22Rv1 (cell line): ENCODE data around the gene ELN.

Experiments
- H3K27ac ChIP-seq: fragments of 450-650 bp; 2 replicates; pipeline ENCODE4 v1.5.1; 2017
- ZFX ChIP-seq: fragments of 450-650 bp; IDR thresholded peaks from 2 replicates; pipeline ENCODE4 v1.6.1; 2017; ENCODE audit warnings: antibody characterized with exemption, borderline replicate concordance
- TF ChIP-seq, protein P1 (sequence below): fragments of 450-650 bp; IDR thresholded peaks from 2 replicates; pipeline ENCODE4 v1.5.1; 2017; ENCODE audit warnings: mild to moderate bottlenecking

The ELN gene

DNA sequence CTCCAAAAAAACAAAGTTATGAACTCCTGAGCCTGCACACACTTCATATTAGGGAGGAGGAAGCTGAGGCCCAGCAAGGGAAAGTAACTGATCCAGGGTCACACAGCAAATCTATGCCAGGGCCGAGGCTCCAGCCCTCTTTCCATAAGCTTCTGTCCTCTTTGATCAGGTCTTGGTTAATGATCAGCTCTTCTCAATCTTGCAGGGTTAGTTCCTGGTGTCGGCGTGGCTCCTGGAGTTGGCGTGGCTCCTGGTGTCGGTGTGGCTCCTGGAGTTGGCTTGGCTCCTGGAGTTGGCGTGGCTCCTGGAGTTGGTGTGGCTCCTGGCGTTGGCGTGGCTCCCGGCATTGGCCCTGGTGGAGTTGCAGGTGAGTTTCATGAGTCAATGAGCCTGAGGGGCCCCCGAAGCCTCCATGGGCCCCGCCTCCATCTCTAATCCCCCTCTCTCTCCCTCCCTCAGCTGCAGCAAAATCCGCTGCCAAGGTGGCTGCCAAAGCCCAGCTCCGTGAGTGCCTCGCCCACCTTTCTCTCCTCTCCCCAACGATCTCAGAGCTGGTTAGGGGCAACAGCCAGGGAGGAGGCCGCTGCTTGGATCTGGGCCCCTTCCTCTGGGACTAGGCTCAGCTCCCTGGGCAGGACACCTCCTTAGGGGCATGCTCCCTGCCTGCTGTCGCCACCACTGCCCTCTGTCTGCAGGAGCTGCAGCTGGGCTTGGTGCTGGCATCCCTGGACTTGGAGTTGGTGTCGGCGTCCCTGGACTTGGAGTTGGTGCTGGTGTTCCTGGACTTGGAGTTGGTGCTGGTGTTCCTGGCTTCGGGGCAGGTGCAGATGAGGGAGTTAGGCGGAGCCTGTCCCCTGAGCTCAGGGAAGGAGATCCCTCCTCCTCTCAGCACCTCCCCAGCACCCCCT lies 32.0 kb downstream of the ELN start:
- no peak for TF ChIP-seq ZFX
- TF ChIP-seq, protein P1, sequence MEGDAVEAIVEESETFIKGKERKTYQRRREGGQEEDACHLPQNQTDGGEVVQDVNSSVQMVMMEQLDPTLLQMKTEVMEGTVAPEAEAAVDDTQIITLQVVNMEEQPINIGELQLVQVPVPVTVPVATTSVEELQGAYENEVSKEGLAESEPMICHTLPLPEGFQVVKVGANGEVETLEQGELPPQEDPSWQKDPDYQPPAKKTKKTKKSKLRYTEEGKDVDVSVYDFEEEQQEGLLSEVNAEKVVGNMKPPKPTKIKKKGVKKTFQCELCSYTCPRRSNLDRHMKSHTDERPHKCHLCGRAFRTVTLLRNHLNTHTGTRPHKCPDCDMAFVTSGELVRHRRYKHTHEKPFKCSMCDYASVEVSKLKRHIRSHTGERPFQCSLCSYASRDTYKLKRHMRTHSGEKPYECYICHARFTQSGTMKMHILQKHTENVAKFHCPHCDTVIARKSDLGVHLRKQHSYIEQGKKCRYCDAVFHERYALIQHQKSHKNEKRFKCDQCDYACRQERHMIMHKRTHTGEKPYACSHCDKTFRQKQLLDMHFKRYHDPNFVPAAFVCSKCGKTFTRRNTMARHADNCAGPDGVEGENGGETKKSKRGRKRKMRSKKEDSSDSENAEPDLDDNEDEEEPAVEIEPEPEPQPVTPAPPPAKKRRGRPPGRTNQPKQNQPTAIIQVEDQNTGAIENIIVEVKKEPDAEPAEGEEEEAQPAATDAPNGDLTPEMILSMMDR: peak; percentile 61
- peak overlapping the region; percentile 30; the same call in 1 of the 2 replicates for H3K27ac ChIP-seq

DNA sequence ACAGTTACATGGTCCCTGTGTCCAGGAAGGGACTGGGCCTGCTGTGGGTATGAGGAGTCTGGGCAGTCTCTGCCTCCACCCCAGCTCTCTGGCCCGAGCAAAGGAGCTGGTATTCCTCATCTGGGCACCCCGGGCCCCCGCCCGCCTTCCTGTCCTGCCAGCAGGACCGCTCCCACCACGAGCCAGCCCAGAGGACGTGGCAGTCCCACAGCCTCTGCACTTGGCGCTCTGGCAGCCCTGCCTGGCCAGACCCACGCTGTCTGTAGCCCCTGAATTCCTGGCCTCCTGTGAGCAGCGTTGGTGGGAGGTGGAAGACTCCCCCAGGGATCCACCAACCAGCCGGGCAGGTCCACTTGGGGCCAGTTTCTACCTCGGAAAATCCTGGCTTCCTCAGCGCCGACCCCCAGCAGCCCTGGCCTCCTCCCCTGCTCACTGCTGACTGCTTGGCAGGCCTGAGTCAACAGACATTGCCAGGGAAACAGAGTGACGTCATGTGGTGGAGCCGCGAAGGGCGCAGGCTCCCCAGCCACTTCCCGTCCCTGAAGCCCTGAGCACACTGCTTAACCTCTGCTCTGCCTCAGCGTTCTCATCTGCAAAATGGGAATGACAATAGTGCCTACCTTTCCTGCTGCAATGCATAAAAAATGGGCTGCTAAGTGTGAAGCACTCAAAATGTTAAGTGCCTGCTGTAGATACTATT lies 34.0 kb downstream of the ELN start:
- H3K27ac ChIP-seq: no peak overlapping the region
- TF ChIP-seq, protein P1: no peak
- no peak for TF ChIP-seq ZFX

DNA sequence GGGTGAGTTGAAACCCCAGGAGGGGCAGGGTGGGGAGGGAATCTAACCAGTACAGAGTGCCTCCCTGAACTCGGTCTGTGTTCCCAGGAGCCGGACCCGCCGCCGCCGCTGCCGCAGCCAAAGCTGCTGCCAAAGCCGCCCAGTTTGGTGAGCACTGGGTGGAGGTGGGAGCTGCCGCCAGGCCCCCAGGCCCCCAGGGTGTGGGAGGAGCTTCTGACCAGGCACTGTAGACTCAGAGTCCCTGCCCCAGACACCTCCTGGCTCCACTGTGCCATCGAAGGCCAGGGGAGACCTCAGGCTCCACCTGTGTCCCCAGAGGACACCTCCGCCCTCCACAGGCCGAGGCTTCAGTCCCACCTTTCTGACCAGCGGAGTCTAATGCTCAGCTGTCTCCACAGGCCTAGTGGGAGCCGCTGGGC lies 35.3 kb downstream of the ELN start:
- no peak overlapping the region for H3K27ac ChIP-seq
- TF ChIP-seq, protein P1: no peak

DNA sequence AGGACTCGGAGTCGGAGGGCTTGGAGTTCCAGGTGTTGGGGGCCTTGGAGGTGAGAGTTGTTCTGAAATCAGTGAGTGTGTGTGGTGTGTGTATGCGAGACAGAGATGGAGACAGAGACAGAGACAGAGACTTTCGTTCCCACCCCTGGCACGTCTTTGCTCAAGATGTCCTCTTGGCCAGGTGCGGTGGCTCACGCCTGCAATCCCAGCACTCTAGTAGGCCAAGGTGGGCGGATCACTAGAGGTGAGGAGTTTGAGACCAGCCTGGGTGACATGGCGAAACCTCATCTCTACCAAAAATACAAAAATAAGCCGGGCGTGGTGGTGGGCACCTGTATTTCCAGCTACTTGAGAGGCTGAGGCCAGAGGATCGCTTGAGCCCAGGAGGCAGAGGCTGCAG lies 35.7 kb downstream of the ELN start:
- TF ChIP-seq, protein P1: no peak
- no peak for TF ChIP-seq ZFX
- H3K27ac ChIP-seq: no peak overlapping the region

DNA sequence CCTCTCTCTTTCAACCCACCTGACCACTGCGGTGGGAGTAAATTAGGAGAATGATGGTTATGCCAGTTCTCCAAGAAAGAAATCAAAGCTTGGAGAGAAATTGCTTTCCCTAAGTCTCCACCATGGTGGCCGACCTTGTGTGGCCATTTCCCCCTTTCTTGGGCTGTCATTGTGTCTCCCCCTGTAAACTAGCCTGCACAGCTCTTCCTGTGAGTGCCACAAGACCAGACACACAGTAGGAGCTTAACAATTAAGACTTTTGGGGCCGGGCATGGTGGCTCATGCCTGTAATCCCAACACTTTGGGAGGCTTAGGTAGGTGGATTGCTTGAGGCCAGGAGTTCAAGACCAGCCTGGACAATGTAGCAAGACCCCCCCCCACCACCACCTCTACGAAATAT lies 36.7 kb downstream of the ELN start:
- TF ChIP-seq ZFX: no peak
- TF ChIP-seq, protein P1: no peak
- H3K27ac ChIP-seq: no peak overlapping the region

DNA sequence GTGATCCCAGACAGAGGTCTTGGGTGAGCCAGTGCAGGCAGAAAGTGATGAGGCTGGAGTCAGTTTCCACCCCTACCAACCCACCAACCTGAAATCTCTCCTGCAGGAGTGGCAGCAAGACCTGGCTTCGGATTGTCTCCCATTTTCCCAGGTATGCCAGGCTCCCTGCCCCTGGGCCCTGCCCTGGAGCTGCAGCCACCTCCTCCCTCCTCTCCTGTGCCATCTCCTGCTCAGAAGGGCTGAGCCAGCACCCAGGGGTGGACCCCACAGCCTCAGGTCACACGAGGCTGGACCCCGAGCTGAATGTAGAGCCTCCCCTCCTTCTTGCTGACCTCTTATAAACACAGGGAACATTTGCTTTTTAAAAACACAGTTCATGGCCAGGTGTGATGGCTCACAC lies 38.7 kb downstream of the ELN start:
- no peak overlapping the region for H3K27ac ChIP-seq
- no peak for TF ChIP-seq ZFX
- TF ChIP-seq, protein P1: no peak
